Right ventricle myocardium inferior (tissue), 1 donor: ENCODE data around the gene NDUFS4. TPM values are rescaled to one million over a fixed set of nuclear protein-coding genes. Genes with fewer than 3 reads are reported as not detected.
"Not testable (repeated sequence)": the region's sequence is repeated elsewhere in the genome, so short reads cannot be mapped to it uniquely, and the experiment has no call there.

ENCODE experiments used
- ATAC-seq: fragments of 200-7000 bp; cut with Tn5 transposase; one replicate; pipeline ENCODE4 v1.9.1; 2020; ENCODE audit warnings: mild to moderate bottlenecking, moderate library complexity
- DNase-seq: peaks from one replicate; pipeline ENCODE4 v3.0.0; 2021; ENCODE audit errors: missing footprints
- intact Hi-C: fragments of 100-400 bp; cut with DNase I; formaldehyde crosslinking; loops from one replicate; pipeline ENCODE4 v1.11.0; 2022
- long read RNA-seq: library from polyadenylated mRNA; unstranded; transcript quantifications from one replicate; pipeline ENCODE4 v2.0.0, GENCODE V29; 2021
- total RNA-seq: library from RNA; stranded (reverse); fragmentation: NEBNext Ultra II Directional; extraction: Animal tissue kit (Norgen Biotek cat#: 25700); gene quantifications from one replicate; pipeline ENCODE4 v1.2.1, GENCODE V29; 2021
- donor health status: DM: no; HTN: yes; CAD: no; lungs with severe emphysema.

The NDUFS4 gene
- 224 TPM for total RNA-seq
- long read RNA-seq, transcript NDUFS4-201 (5 exons, 675 nt), result major isoform, 47 of 50 reads
- long read RNA-seq, partial matches to known transcripts, result 1 of 50 reads
- long read RNA-seq, other reads (novel, unspliced or antisense), result 0 of 50 reads

DNA sequence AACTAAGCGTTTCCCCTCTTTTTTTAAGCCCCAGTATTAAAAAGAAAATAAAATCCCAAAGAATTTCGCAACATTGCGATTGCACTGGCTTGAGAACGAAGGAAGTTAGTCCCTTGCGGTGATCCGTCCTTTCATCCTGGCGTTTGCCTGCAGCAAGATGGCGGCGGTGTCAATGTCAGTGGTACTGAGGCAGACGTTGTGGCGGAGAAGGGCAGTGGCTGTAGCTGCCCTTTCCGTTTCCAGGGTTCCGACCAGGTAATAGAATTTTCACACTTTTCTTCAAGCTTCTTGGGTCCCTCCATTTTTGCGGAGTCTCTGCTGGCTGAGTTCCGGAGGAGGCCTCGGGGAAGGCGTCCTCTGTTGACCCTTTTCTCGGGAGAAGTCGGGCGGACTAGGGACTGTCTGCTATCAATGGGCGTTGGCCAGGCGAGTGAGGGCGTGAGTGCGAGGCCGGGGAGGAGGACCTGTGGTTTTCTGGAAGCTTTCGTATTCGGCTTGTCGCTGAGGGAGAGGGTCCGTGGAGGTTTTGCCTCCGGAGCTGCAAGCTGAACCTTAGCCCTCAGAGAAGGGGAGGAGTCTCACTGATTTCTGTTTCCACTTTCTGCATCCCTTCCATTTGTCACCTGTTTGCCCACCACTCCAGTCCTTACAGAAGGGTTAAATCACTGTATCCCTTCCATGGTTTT is at the start of gene NDUFS4:
NDUFS4 (plus strand) TSS at position 134 of the 686 bp plus-strand sequence; CDS start at position 158, 24 bp downstream.
- peak; percentile 94 for ATAC-seq
- peak; percentile 84 for DNase-seq
- intact Hi-C loops, result loop anchor here (10.0 kb wide), 1 partner anchor 664 kb away; no protein-coding TSS in a partner anchor

DNA sequence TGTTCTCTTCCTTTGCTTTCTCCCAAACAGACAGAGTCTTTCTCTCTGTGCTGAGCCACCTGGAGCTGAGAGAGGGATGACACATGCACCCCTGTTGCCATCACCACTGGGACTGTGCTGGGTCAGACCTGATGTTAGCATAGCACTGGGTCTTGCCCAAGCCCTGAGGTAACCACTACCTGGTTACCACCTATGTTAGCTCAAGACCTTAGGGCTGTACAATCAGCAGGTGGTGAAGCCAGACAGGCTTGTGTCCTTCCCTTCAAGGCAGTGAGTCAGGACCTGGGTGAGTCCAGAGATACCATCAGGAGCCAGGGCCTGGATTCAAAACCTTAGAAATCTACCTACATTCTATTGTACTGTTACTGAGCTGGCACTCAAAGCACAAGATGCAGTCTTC is 47.9 kb upstream of the NDUFS4 start:
- intact Hi-C loops, result no loop called here
- ATAC-seq, result no peak

GRCh38 chr5:53515988-53516387 is 44.5 kb upstream of the NDUFS4 start:
- intact Hi-C loops, result no loop called here
- DNase-seq (no peak), ATAC-seq (no peak)

More for the DNA sequence above, 47.9 kb upstream of the NDUFS4 start:
- DNase-seq, result no peak

DNA sequence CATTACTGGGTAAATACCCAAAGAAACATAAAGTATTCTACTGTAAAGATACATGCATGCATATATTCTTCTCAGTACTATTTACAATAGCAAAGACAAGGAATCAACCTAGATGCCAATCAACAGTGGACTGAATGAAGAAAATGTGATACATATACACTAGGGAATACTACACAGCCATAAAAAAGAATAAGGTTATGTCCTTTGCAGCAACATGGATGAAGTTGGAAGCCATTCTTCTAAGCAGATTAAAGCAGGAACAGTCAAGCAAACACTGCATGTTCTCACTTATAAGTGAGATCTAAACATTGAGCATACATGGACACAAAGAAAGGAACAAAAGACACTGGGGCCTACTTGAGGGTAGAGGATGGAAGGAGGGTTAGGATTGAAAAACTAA is 39.6 kb upstream of the NDUFS4 start:
- intact Hi-C loops, result no loop called here
- DNase-seq, result no peak
- no peak for ATAC-seq

GRCh38 chr5:53537711-53538110 is 22.7 kb upstream of the NDUFS4 start:
- ATAC-seq (no peak), DNase-seq (no peak)
- intact Hi-C loops, result no loop called here

- ATAC-seq, intact Hi-C loops, DNase-seq: not testable (repeated sequence)
Observed at GRCh38 chr5:53540739-53541138, 19.7 kb upstream of the NDUFS4 start.

GRCh38 chr5:53541859-53542258 is 18.6 kb upstream of the NDUFS4 start:
- intact Hi-C loops, result no loop called here
- no peak for ATAC-seq
- no peak for DNase-seq

- no peak for DNase-seq
- ATAC-seq, result no peak
- intact Hi-C loops, result no loop called here
Observed at GRCh38 chr5:53542926-53543325, 17.5 kb upstream of the NDUFS4 start.

- intact Hi-C loops, result no loop called here
- no peak for ATAC-seq
- no peak for DNase-seq
Observed at GRCh38 chr5:53543401-53543800, 17.0 kb upstream of the NDUFS4 start.

- no peak for ATAC-seq
- intact Hi-C loops, result no loop called here
- no peak for DNase-seq
Observed at GRCh38 chr5:53545744-53546143, 14.7 kb upstream of the NDUFS4 start.

- ATAC-seq, result no peak
- intact Hi-C loops, result no loop called here
- no peak for DNase-seq
Observed at GRCh38 chr5:53547226-53547625, 13.2 kb upstream of the NDUFS4 start.

DNA sequence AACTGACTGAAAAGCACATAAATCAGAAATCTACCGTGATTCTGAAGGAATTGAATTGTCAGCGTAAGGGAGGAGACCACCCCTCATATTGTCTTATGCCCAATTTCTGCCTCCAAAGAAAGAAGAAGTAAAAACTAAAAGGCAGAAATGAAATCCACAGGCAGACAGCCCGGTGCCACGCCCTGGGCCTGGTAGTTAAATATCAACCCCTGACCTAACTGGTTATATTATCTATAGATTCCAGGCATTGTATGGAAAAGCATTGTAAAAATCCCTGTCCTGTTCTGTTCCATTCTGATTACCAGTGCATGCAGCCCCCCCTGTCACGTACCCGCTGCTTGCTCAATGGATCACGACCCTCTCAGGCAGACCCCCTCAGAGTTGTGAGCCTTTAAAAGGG is 11.9 kb upstream of the NDUFS4 start:
- intact Hi-C loops, ATAC-seq, DNase-seq: not testable (repeated sequence)

GRCh38 chr5:53549792-53550191 is 10.6 kb upstream of the NDUFS4 start:
- ATAC-seq (no peak), DNase-seq (no peak)
- intact Hi-C loops, result no loop called here

DNA sequence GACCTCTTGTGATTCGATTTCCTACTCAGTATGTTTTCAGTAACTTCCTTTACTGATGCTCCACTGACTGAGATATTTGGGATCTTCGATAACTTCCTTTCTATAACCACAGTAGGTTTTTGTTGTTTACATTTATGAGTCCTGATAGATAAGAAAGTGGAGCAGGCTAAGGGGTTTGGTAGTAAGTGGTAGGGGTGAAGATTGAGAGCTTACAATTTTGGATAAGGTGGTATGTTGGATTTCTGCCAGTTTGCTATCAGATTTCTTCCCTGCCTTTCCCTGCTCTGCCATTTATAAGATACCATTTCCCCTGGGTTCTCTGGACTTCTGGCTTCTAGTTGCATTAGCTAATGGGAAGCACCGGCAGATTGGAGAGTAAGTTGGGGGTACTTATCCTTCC is 7.9 kb upstream of the NDUFS4 start:
- DNase-seq (no peak), ATAC-seq (no peak)
- intact Hi-C loops, result no loop called here

DNA sequence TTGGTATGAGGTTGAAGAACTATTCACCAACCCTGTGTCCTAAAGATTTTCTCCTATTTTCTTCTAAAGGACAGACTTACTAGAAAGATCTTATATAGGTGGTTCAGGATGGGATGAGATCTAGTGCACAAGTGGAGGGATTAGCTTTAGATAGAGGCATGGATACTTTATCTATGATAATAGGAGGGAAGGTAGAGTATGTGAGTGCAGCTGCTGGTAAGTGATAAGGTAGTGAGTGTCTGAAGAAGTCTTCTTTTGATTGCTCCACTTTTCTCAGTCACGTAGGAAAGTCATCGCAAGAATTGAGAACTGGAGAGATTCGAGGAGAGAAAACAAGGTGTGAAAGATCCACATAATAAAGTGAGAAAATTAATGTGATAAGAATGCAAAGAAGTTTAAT is 6.0 kb upstream of the NDUFS4 start:
- ATAC-seq (no peak), DNase-seq (no peak)
- intact Hi-C loops, result no loop called here

DNA sequence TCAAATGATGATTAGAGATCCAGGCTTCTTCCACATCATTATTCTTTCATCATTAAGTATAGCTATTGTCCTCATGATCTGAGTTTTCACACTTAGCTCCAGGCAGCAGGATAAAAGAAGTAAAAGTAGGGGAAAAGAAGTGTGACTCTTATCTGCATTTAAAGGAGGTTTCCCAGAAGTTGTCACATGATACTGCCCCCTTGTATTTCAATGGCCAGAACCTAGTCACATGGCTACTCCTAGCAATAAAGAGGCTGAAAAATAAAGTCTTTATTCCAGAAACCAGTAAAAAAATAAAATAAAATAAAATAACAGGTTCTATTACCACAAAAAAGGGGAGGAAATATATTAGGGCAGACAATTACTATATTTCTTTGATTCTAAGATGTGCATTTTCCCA is 5.3 kb upstream of the NDUFS4 start:
- no peak for DNase-seq
- intact Hi-C loops, result no loop called here
- ATAC-seq, result no peak

DNA sequence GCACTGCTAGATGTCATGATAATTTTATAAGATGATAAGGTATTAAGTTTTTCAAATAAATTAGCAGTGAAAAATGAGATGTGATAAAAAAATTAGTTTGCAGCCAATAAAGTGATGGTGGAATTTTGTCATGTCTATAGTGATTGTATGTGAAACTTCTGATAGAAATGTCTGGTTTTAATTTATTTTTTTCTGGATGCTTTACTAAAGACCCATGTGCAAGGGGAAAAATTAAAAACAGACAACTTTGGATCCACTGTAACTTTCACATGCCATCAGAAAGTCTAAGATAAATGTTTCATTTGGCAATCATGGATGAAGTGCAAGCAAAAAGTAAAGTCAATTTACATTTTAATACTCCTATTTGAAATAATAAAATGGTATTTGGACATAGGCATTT is 4.4 kb upstream of the NDUFS4 start:
- no peak for ATAC-seq
- intact Hi-C loops, result no loop called here
- DNase-seq, result no peak

DNA sequence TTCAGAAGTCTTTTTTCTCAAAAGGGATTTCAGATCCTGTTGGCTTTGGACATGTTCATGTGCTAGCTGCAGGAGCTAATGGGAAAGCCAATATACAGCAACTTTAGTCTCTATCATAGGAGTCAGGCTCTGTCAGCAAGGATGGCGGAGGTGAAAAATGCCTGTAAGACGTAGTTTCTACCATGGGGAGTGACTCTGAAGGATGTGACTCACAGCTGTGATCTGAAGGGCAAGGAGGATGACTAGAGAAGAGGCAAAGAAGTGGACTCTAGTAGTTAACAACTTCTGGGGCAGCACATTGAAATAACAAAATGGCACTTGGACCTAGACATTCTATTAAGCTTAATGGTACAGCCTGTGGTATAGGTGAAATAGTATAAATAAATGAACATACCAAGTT is 3.1 kb upstream of the NDUFS4 start:
- no peak for ATAC-seq
- DNase-seq, result no peak
- intact Hi-C loops, result no loop called here

GRCh38 chr5:53558966-53559365 is 1.5 kb upstream of the NDUFS4 start:
- no peak for DNase-seq
- no peak for ATAC-seq
- intact Hi-C loops, result no loop called here

DNA sequence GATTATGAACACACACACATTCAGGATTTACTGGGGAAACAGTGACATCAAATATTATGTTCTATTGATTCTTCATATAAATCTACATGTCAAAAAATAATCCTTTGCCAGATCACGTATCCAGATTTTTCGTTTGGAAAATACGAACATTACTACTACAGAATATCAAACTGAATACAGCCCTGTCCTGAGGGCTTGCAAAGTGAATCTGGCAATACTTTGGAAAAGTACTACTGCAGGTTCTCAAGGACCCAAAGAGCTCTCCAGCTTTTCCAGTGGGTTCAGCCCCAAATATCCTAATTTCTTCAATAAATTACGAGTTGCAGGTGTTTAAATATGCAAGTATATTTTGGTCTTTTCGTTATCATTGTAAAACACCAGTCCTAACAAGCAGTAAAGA is 411 bp upstream of the NDUFS4 start:
- ATAC-seq (peak; percentile 56), DNase-seq (no peak)
- intact Hi-C loops, result loop anchor here (10.0 kb wide), 1 partner anchor 665 kb away; no protein-coding TSS in a partner anchor

- intact Hi-C loops, result loop anchor here (10.0 kb wide), 1 partner anchor 656 kb away; no protein-coding TSS in a partner anchor
- no peak for DNase-seq
- no peak for ATAC-seq
Observed at GRCh38 chr5:53568401-53568800, 8.0 kb downstream of the NDUFS4 start.
